ENCODE measurements around the gene PHOSPHO1.
A peak's percentile ranks its signal among the peaks of the same experiment; 100 is the strongest.

PHOSPHO1 gene

GRCh38 chr17:49260011-49260816, 29.6 kb upstream of the PHOSPHO1 start:
- Histone ChIP-seq H3K9me3 (ENCODE audit: control insufficient read depth, insufficient read depth, low read length) (no peaks in the 10 kb centered on the region), H3K36me3 (ENCODE audit: control insufficient read depth, insufficient read depth, low read length) (no peaks in the 10 kb centered on the region), H3K4me3 (ENCODE audit: low read depth, low read length) (peak overlapping the region; percentile 74), H3K27me3 (ENCODE audit: control insufficient read depth, insufficient read depth, low read length) (peaks cover 9% of the 10 kb centered on the region), H3K4me1 (ENCODE audit: control insufficient read depth, insufficient read depth, low read length) (no peaks in the 10 kb centered on the region), H3K9ac (ENCODE audit: low read depth, low read length) (no peak overlapping the region)

- no peaks in the 10 kb centered on the region for H3K9me3 ChIP-seq (ENCODE audit: control insufficient read depth, insufficient read depth, low read length)
- H3K36me3 ChIP-seq (ENCODE audit: control insufficient read depth, insufficient read depth, low read length) = no peaks in the 10 kb centered on the region
- H3K4me3 ChIP-seq (ENCODE audit: low read depth, low read length) = peak overlapping the region; percentile 74
- peaks cover 9% of the 10 kb centered on the region for H3K27me3 ChIP-seq (ENCODE audit: control insufficient read depth, insufficient read depth, low read length)
- no peaks in the 10 kb centered on the region for H3K4me1 ChIP-seq (ENCODE audit: control insufficient read depth, insufficient read depth, low read length)
- no peak overlapping the region for H3K9ac ChIP-seq (ENCODE audit: low read depth, low read length)
Observed at GRCh38 chr17:49259663-49260010, 29.1 kb upstream of the PHOSPHO1 start.

- no peak overlapping the region for H3K4me3 ChIP-seq (ENCODE audit: low read depth, low read length)
- H3K9ac ChIP-seq (ENCODE audit: low read depth, low read length) = no peak overlapping the region
- H3K9me3 ChIP-seq (ENCODE audit: control insufficient read depth, insufficient read depth, low read length) = no peaks in the 10 kb centered on the region
- H3K27me3 ChIP-seq (ENCODE audit: control insufficient read depth, insufficient read depth, low read length) = peaks cover 9% of the 10 kb centered on the region
- H3K4me1 ChIP-seq (ENCODE audit: control insufficient read depth, insufficient read depth, low read length) = no peaks in the 10 kb centered on the region
- H3K36me3 ChIP-seq (ENCODE audit: control insufficient read depth, insufficient read depth, low read length) = no peaks in the 10 kb centered on the region
Observed at GRCh38 chr17:49258394-49258793, 27.8 kb upstream of the PHOSPHO1 start.

- Histone ChIP-seq H3K27me3 (ENCODE audit: control insufficient read depth, insufficient read depth, low read length) (no peaks in the 10 kb centered on the region), H3K9ac (ENCODE audit: low read depth, low read length) (no peak overlapping the region), H3K4me1 (ENCODE audit: control insufficient read depth, insufficient read depth, low read length) (no peaks in the 10 kb centered on the region), H3K36me3 (ENCODE audit: control insufficient read depth, insufficient read depth, low read length) (no peaks in the 10 kb centered on the region), H3K9me3 (ENCODE audit: control insufficient read depth, insufficient read depth, low read length) (no peaks in the 10 kb centered on the region), H3K4me3 (ENCODE audit: low read depth, low read length) (no peak overlapping the region)
Observed at GRCh38 chr17:49255125-49255524, 24.5 kb upstream of the PHOSPHO1 start.

- no peak overlapping the region for H3K9ac ChIP-seq (ENCODE audit: low read depth, low read length)
- H3K4me1 ChIP-seq (ENCODE audit: control insufficient read depth, insufficient read depth, low read length) = no peaks in the 10 kb centered on the region
- no peaks in the 10 kb centered on the region for H3K36me3 ChIP-seq (ENCODE audit: control insufficient read depth, insufficient read depth, low read length)
- H3K27me3 ChIP-seq (ENCODE audit: control insufficient read depth, insufficient read depth, low read length) = no peaks in the 10 kb centered on the region
- no peak overlapping the region for H3K4me3 ChIP-seq (ENCODE audit: low read depth, low read length)
- H3K9me3 ChIP-seq (ENCODE audit: control insufficient read depth, insufficient read depth, low read length) = no peaks in the 10 kb centered on the region
Observed at GRCh38 chr17:49254066-49254465, 23.5 kb upstream of the PHOSPHO1 start.

GRCh38 chr17:49252148-49252695, 21.6 kb upstream of the PHOSPHO1 start:
- no peaks in the 10 kb centered on the region for H3K9me3 ChIP-seq (ENCODE audit: control insufficient read depth, insufficient read depth, low read length)
- no peaks in the 10 kb centered on the region for H3K4me1 ChIP-seq (ENCODE audit: control insufficient read depth, insufficient read depth, low read length)

GRCh38 chr17:49249890-49250522, 19.4 kb upstream of the PHOSPHO1 start:
- no peak overlapping the region for H3K4me3 ChIP-seq (ENCODE audit: low read depth, low read length)
- H3K9me3 ChIP-seq (ENCODE audit: control insufficient read depth, insufficient read depth, low read length) = no peaks in the 10 kb centered on the region
- no peaks in the 10 kb centered on the region for H3K27me3 ChIP-seq (ENCODE audit: control insufficient read depth, insufficient read depth, low read length)

More at GRCh38 chr17:49252148-49252695, 21.6 kb upstream of the PHOSPHO1 start:
- Histone ChIP-seq H3K9ac (ENCODE audit: low read depth, low read length) (no peak overlapping the region), H3K27me3 (ENCODE audit: control insufficient read depth, insufficient read depth, low read length) (no peaks in the 10 kb centered on the region), H3K4me3 (ENCODE audit: low read depth, low read length) (no peak overlapping the region), H3K36me3 (ENCODE audit: control insufficient read depth, insufficient read depth, low read length) (no peaks in the 10 kb centered on the region)

GRCh38 chr17:49249292-49249794, 18.8 kb upstream of the PHOSPHO1 start:
- Histone ChIP-seq H3K4me1 (ENCODE audit: control insufficient read depth, insufficient read depth, low read length) (no peaks in the 10 kb centered on the region), H3K9me3 (ENCODE audit: control insufficient read depth, insufficient read depth, low read length) (no peaks in the 10 kb centered on the region), H3K36me3 (ENCODE audit: control insufficient read depth, insufficient read depth, low read length) (no peaks in the 10 kb centered on the region), H3K9ac (ENCODE audit: low read depth, low read length) (no peak overlapping the region), H3K27me3 (ENCODE audit: control insufficient read depth, insufficient read depth, low read length) (no peaks in the 10 kb centered on the region), H3K4me3 (ENCODE audit: low read depth, low read length) (no peak overlapping the region)

More at GRCh38 chr17:49249890-49250522, 19.4 kb upstream of the PHOSPHO1 start:
- no peaks in the 10 kb centered on the region for H3K36me3 ChIP-seq (ENCODE audit: control insufficient read depth, insufficient read depth, low read length)
- H3K4me1 ChIP-seq (ENCODE audit: control insufficient read depth, insufficient read depth, low read length) = no peaks in the 10 kb centered on the region
- H3K9ac ChIP-seq (ENCODE audit: low read depth, low read length) = no peak overlapping the region

GRCh38 chr17:49247944-49248343, 17.4 kb upstream of the PHOSPHO1 start:
- no peak overlapping the region for H3K4me3 ChIP-seq (ENCODE audit: low read depth, low read length)
- no peaks in the 10 kb centered on the region for H3K27me3 ChIP-seq (ENCODE audit: control insufficient read depth, insufficient read depth, low read length)
- H3K9me3 ChIP-seq (ENCODE audit: control insufficient read depth, insufficient read depth, low read length) = no peaks in the 10 kb centered on the region
- H3K4me1 ChIP-seq (ENCODE audit: control insufficient read depth, insufficient read depth, low read length) = no peaks in the 10 kb centered on the region
- no peak overlapping the region for H3K9ac ChIP-seq (ENCODE audit: low read depth, low read length)
- no peaks in the 10 kb centered on the region for H3K36me3 ChIP-seq (ENCODE audit: control insufficient read depth, insufficient read depth, low read length)

GRCh38 chr17:49244839-49245238, 14.3 kb upstream of the PHOSPHO1 start:
- no peaks in the 10 kb centered on the region for H3K27me3 ChIP-seq (ENCODE audit: control insufficient read depth, insufficient read depth, low read length)
- H3K9ac ChIP-seq (ENCODE audit: low read depth, low read length) = no peak overlapping the region
- H3K4me1 ChIP-seq (ENCODE audit: control insufficient read depth, insufficient read depth, low read length) = no peaks in the 10 kb centered on the region
- no peaks in the 10 kb centered on the region for H3K36me3 ChIP-seq (ENCODE audit: control insufficient read depth, insufficient read depth, low read length)
- H3K4me3 ChIP-seq (ENCODE audit: low read depth, low read length) = no peak overlapping the region
- H3K9me3 ChIP-seq (ENCODE audit: control insufficient read depth, insufficient read depth, low read length) = no peaks in the 10 kb centered on the region

- Histone ChIP-seq H3K36me3 (ENCODE audit: control insufficient read depth, insufficient read depth, low read length) (no peaks in the 10 kb centered on the region), H3K9me3 (ENCODE audit: control insufficient read depth, insufficient read depth, low read length) (no peaks in the 10 kb centered on the region), H3K9ac (ENCODE audit: low read depth, low read length) (no peak overlapping the region), H3K4me1 (ENCODE audit: control insufficient read depth, insufficient read depth, low read length) (no peaks in the 10 kb centered on the region), H3K4me3 (ENCODE audit: low read depth, low read length) (no peak overlapping the region), H3K27me3 (ENCODE audit: control insufficient read depth, insufficient read depth, low read length) (no peaks in the 10 kb centered on the region)
Observed at GRCh38 chr17:49242813-49243212, 12.2 kb upstream of the PHOSPHO1 start.

Measured in iPS-15b (cell line).